Subcutaneous adipose tissue (tissue), 4 donors: ENCODE results near the gene SMIM44. TPM values are rescaled to one million over a fixed set of nuclear protein-coding genes. Genes with fewer than 3 reads are reported as not detected.

Experiments used
- total RNA-seq, 4 donors: library from RNA; depleted of rRNA; stranded (reverse); fragments of >200 nt; gene quantifications; one replicate each; pipeline ENCODE4 v1.1.0, GENCODE V29; 2016
- TF ChIP-seq, protein P1 (sequence below): fragments of 450-650 bp; IDR thresholded peaks from one replicate; pipeline ENCODE4 v1.5.1; 2016; ENCODE audit warnings: low read depth, mild to moderate bottlenecking, control low read depth, antibody characterized with exemption, moderate library complexity

Gene SMIM44
- total RNA-seq, 4 donors from 2014 or later, result not detected

DNA sequence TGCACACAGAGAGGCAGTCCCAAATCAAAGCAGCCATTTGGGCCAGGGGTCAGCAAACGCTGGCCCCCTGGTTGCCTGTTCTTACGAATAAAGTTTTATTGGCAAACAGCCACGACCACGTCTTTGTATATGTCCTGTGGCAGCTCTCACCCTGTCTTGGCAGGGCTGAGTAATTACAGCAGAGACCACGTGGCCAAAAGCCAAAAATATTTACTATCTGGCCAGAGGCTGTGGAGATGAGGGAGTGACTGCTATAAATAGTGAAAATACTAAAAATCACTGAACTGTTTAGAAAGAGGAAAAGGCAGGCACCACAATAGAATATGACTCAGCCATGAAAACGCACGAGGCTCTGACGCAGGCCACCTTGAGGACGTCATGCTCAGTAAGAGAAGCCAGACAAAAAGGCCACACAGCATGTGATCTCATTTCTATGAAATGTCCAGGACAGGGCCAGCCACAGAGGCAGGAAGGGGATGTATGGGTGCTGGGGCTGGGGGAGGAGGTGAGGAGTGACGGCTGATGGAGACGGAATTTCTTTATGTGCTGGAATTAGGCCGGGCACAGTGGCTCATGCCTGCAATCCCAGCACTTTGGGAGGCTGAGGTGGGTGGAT, 32.3 kb downstream of the SMIM44 start:
- TF ChIP-seq, protein P1, sequence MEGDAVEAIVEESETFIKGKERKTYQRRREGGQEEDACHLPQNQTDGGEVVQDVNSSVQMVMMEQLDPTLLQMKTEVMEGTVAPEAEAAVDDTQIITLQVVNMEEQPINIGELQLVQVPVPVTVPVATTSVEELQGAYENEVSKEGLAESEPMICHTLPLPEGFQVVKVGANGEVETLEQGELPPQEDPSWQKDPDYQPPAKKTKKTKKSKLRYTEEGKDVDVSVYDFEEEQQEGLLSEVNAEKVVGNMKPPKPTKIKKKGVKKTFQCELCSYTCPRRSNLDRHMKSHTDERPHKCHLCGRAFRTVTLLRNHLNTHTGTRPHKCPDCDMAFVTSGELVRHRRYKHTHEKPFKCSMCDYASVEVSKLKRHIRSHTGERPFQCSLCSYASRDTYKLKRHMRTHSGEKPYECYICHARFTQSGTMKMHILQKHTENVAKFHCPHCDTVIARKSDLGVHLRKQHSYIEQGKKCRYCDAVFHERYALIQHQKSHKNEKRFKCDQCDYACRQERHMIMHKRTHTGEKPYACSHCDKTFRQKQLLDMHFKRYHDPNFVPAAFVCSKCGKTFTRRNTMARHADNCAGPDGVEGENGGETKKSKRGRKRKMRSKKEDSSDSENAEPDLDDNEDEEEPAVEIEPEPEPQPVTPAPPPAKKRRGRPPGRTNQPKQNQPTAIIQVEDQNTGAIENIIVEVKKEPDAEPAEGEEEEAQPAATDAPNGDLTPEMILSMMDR, result no peak

GRCh38 chr19:3448616-3449334, 34.5 kb downstream of the SMIM44 start:
- TF ChIP-seq, protein P1, result no peak

DNA sequence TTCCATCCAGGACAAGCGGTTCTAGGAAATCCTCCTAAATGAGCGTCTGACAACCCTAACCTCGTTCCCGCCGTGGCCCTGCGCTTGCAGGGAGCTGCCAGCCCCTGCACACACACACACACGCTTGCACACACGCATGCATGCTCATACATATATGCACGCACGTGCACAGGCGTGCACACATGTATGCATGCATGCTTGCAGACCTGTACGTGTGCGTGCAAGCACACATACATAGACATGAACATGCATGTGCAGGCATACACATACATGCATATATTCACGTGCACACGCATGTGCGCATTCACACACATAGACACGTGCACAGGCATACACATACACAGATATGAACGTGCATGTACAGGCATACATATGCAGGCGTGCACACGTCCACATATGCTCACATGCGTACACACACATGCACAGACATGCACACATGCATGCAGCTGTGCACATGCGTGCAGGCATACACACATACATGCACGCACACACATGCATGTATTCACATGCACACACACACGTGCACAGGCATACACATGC, 38.5 kb downstream of the SMIM44 start:
- TF ChIP-seq, protein P1, result no peak

- TF ChIP-seq, protein P1, result no peak
These were observed 39.2 kb downstream of the SMIM44 start for GRCh38 chr19:3443840-3444694.

DNA sequence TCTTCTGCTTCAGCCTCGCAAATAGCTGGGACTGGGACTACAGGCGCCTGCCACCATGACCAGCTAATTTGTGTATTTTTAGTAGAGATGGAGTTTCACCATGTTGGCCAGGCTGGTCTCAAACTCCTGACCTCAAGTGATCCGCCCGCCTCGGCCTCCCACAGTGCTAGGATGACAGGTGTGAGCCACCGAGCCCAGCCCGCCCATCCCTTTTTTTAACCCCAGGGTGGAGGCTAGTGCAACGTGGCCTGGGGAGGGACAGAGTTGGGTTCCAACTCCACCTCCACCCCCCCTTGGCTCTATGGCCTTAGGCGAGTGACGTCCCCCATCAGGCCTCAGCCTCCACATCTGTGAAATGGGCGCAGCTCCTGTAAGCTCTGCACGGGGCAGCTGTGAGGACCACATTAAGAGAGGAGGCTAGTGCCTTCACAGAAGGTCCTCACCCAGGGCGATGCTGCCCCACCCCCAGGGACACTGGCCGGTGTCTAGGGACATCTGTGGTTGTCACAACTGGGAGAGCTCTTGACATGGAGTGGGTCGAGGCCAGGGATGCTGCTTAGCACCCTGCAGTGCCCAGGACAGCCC, 40.7 kb downstream of the SMIM44 start:
- TF ChIP-seq, protein P1, result no peak

- TF ChIP-seq, protein P1, result no peak
These were observed 41.3 kb downstream of the SMIM44 start for GRCh38 chr19:3441986-3442329.
